ENCODE measurements around the gene LEAP2. TPM values are rescaled to one million over a fixed set of nuclear protein-coding genes. Genes with fewer than 3 reads are reported as not detected.

LEAP2 gene
- total RNA-seq (2014; rRNA removed; shearing (Covaris generic)) = 1.1 and 1.9 TPM in 2 replicates
- polyA plus RNA-seq (2015; cell fraction: cytosol; rRNA removed) = 0.27 and 1.00 TPM in 2 replicates
- polyA plus RNA-seq (2015; cell fraction: nucleus; rRNA removed) = 21.4 and 27.4 TPM in 2 replicates

- no peak for DNase-seq (ENCODE audit: low read depth, low spot score)
- in situ Hi-C loops (cut with HindIII; ENCODE audit: low pct_unique_long_range_greater_than_20kb, low sequenced_read_pairs) = no loop called here
Measured at GRCh38 chr5:132873119-132873929, at the start of gene LEAP2. TSS of gene LEAP2 (plus strand) at chr5:132873668. CDS start at chr5:132873695, 27 bp downstream.

GRCh38 chr5:132824426-132824825 is 49.0 kb upstream of the LEAP2 start:
- no peak for DNase-seq (ENCODE audit: low read depth, low spot score)
- in situ Hi-C loops (cut with HindIII; ENCODE audit: low pct_unique_long_range_greater_than_20kb, low sequenced_read_pairs) = no loop called here

GRCh38 chr5:132825033-132825833 is 48.2 kb upstream of the LEAP2 start:
- in situ Hi-C loops (cut with HindIII; ENCODE audit: low pct_unique_long_range_greater_than_20kb, low sequenced_read_pairs) = no loop called here
- DNase-seq (ENCODE audit: low read depth, low spot score) = no peak

GRCh38 chr5:132825834-132826391 is 47.6 kb upstream of the LEAP2 start:
- no peak for DNase-seq (ENCODE audit: low read depth, low spot score)
- in situ Hi-C loops (cut with HindIII; ENCODE audit: low pct_unique_long_range_greater_than_20kb, low sequenced_read_pairs) = no loop called here

- no peak for DNase-seq (ENCODE audit: low read depth, low spot score)
Measured at GRCh38 chr5:132826424-132827082, 46.9 kb upstream of the LEAP2 start.

GRCh38 chr5:132827943-132828673 is 45.4 kb upstream of the LEAP2 start:
- no peak for DNase-seq (ENCODE audit: low read depth, low spot score)
- in situ Hi-C loops (cut with HindIII; ENCODE audit: low pct_unique_long_range_greater_than_20kb, low sequenced_read_pairs) = no loop called here

More at GRCh38 chr5:132826424-132827082, 46.9 kb upstream of the LEAP2 start:
- in situ Hi-C loops (cut with HindIII; ENCODE audit: low pct_unique_long_range_greater_than_20kb, low sequenced_read_pairs) = no loop called here

- in situ Hi-C loops (cut with HindIII; ENCODE audit: low pct_unique_long_range_greater_than_20kb, low sequenced_read_pairs) = no loop called here
- DNase-seq (ENCODE audit: low read depth, low spot score) = no peak
Measured at GRCh38 chr5:132828846-132829494, 44.5 kb upstream of the LEAP2 start.

- DNase-seq (ENCODE audit: low read depth, low spot score) = peak; percentile 58
- in situ Hi-C loops (cut with HindIII; ENCODE audit: low pct_unique_long_range_greater_than_20kb, low sequenced_read_pairs) = no loop called here
Measured at GRCh38 chr5:132829742-132830435, 43.6 kb upstream of the LEAP2 start.

GRCh38 chr5:132830436-132831094 is 42.9 kb upstream of the LEAP2 start, which contains the start of gene SHROOM1:
TSS of gene SHROOM1 (minus strand) at chr5:132830647. CDS start at chr5:132826140, 4,507 bp downstream.
- in situ Hi-C loops (cut with HindIII; ENCODE audit: low pct_unique_long_range_greater_than_20kb, low sequenced_read_pairs) = no loop called here
- DNase-seq (ENCODE audit: low read depth, low spot score) = no peak

GRCh38 chr5:132831095-132831860 is 42.2 kb upstream of the LEAP2 start:
- no peak for DNase-seq (ENCODE audit: low read depth, low spot score)
- in situ Hi-C loops (cut with HindIII; ENCODE audit: low pct_unique_long_range_greater_than_20kb, low sequenced_read_pairs) = no loop called here

- no peak for DNase-seq (ENCODE audit: low read depth, low spot score)
- in situ Hi-C loops (cut with HindIII; ENCODE audit: low pct_unique_long_range_greater_than_20kb, low sequenced_read_pairs) = no loop called here
Measured at GRCh38 chr5:132832612-132833011, 40.9 kb upstream of the LEAP2 start.

- in situ Hi-C loops (cut with HindIII; ENCODE audit: low pct_unique_long_range_greater_than_20kb, low sequenced_read_pairs) = no loop called here
- no peak for DNase-seq (ENCODE audit: low read depth, low spot score)
Measured at GRCh38 chr5:132834057-132834456, 39.4 kb upstream of the LEAP2 start.

- no peak for DNase-seq (ENCODE audit: low read depth, low spot score)
- in situ Hi-C loops (cut with HindIII; ENCODE audit: low pct_unique_long_range_greater_than_20kb, low sequenced_read_pairs) = no loop called here
Measured at GRCh38 chr5:132836852-132837251, 36.6 kb upstream of the LEAP2 start.

GRCh38 chr5:132837868-132838267 is 35.6 kb upstream of the LEAP2 start:
- in situ Hi-C loops (cut with HindIII; ENCODE audit: low pct_unique_long_range_greater_than_20kb, low sequenced_read_pairs) = no loop called here
- no peak for DNase-seq (ENCODE audit: low read depth, low spot score)

Data from SK-MEL-5 (cell line).